Smooth muscle cell (in vitro differentiated cells): ENCODE results near the gene KCNJ12. TPM values are rescaled to one million over a fixed set of nuclear protein-coding genes. Genes with fewer than 3 reads are reported as not detected.

Experiments
- DNase-seq: peaks from one replicate; lab custom pipeline; 2025; ENCODE audit not compliant: unreplicated experiment; lab: John Stamatoyannopoulos, UW
- H2AFZ ChIP-seq: fragments of 200-600 bp; sonication (generic); 2 replicates; pipeline ENCODE4 v1.6.0; 2016; ENCODE audit warnings: antibody characterized with exemption, low read depth, mild to moderate bottlenecking
- H3F3A ChIP-seq: fragments of 200-600 bp; sonication (generic); 2 replicates; pipeline ENCODE4 v1.6.0; 2017; ENCODE audit warnings: antibody characterized with exemption, low read depth
- H3K27ac ChIP-seq: fragments of 200-600 bp; sonication (generic); 2 replicates; pipeline ENCODE4 v1.5.1; 2016; ENCODE audit warnings: low read depth, mild to moderate bottlenecking
- H3K27me3 ChIP-seq: fragments of 200-600 bp; sonication (generic); 2 replicates; pipeline ENCODE4 v1.6.1; 2016; ENCODE audit warnings: low read depth, mild to moderate bottlenecking
- H3K36me3 ChIP-seq: fragments of 200-600 bp; sonication (generic); 2 replicates; pipeline ENCODE4 v1.5.1; 2016; ENCODE audit warnings: low read depth
- H3K4me1 ChIP-seq: fragments of 200-600 bp; sonication (generic); 2 replicates; pipeline ENCODE4 v1.5.1; 2016; ENCODE audit warnings: low read depth
- H3K4me2 ChIP-seq: fragments of 200-600 bp; sonication (generic); 2 replicates; pipeline ENCODE4 v1.6.0; 2016; ENCODE audit warnings: mild to moderate bottlenecking
- H3K4me3 ChIP-seq: fragments of 200-600 bp; sonication (generic); 2 replicates; pipeline ENCODE4 v1.5.1; 2016; ENCODE audit warnings: mild to moderate bottlenecking
- H3K79me2 ChIP-seq: fragments of 200-600 bp; sonication (generic); 2 replicates; pipeline ENCODE4 v1.6.0; 2016; ENCODE audit warnings: low read depth, mild to moderate bottlenecking
- H3K9ac ChIP-seq: fragments of 200-600 bp; sonication (generic); 2 replicates; pipeline ENCODE4 v1.6.0; 2016; ENCODE audit warnings: low read depth
- H3K9me3 ChIP-seq: fragments of 200-600 bp; sonication (generic); replicated peaks from 2 replicates; pipeline ENCODE4 v1.5.1; 2016; ENCODE audit warnings: low read depth
- H4K20me1 ChIP-seq: fragments of 200-600 bp; sonication (generic); 2 replicates; pipeline ENCODE4 v1.6.0; 2016; ENCODE audit warnings: low read depth
- WGBS: methylation state at CpG from one replicate; pipeline ENCODE4 v1.1.7; 2016; ENCODE audit warnings: low lambda C conversion rate; 5-methylcytosine and 5-hydroxymethylcytosine counted together
- polyA plus RNA-seq: library from polyadenylated mRNA; unstranded; fragments of >200 nt; fragmentation: Nextera tagmentation; extraction: Ambion mirVana; gene quantifications from 2 replicates; pipeline ENCODE4 v1.2.1, GENCODE V29; 2016
- total RNA-seq: library from RNA; depleted of rRNA; stranded (reverse); fragments of >200 nt; gene quantifications from 2 replicates; pipeline ENCODE4 v1.2.3, GENCODE V29; 2014
- TF ChIP-seq, protein P1 (sequence below): fragments of 200-600 bp; sonication (generic); IDR thresholded peaks from 2 replicates; pipeline ENCODE4 v1.5.1; 2017; ENCODE audit warnings: borderline replicate concordance, mild to moderate bottlenecking, antibody characterized with exemption; ENCODE audit not compliant: insufficient read depth, poor library complexity, severe bottlenecking

KCNJ12 gene
- total and polyA plus RNA-seq, 2 experiments from 2014 or later: 0.04 to 0.18 TPM

DNA sequence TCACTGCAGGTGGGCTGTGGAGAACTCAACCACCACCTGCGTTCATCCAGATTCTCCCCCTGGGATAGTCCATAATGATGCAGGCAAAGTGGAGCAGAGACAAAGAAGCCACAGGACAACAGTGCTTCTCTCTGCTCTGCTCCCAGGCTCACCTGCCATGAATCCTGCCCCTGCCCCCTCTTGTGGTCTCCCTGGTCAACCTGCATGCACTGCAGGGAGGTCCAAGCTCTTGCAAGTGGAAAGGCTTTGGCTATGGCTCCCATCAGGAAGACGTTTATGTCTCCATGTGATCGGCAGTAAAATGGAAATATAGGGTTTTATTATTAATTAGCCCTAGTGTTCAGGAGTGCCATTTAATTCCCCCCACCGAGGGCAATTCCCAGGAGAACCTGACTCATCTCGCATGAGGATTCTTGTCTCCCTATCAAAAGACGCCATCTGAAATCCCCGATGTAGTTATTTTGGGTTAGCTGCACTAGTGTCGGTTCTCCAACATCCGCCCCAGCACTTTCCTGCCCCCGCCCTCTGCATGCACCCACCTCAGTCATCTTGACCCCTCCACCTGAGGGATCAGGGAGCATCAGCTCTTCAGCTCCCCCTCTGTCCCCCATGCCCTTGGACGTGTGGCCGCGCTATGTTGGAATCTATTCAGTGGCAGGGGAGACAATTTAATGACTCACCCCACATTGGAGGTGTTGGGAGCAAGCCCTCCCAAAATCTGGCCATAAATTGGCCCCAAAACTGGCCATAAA lies 91.8 kb downstream of the KCNJ12 start:
- DNase-seq: no peak
- H3K79me2 ChIP-seq: no peaks in the 10 kb centered on the region
- WGBS: 93% methylated on average over 12 of the region's 13 CpGs
- H3K9ac ChIP-seq: no peak overlapping the region
- H3K4me3 ChIP-seq: no peak overlapping the region
- TF ChIP-seq, protein P1, sequence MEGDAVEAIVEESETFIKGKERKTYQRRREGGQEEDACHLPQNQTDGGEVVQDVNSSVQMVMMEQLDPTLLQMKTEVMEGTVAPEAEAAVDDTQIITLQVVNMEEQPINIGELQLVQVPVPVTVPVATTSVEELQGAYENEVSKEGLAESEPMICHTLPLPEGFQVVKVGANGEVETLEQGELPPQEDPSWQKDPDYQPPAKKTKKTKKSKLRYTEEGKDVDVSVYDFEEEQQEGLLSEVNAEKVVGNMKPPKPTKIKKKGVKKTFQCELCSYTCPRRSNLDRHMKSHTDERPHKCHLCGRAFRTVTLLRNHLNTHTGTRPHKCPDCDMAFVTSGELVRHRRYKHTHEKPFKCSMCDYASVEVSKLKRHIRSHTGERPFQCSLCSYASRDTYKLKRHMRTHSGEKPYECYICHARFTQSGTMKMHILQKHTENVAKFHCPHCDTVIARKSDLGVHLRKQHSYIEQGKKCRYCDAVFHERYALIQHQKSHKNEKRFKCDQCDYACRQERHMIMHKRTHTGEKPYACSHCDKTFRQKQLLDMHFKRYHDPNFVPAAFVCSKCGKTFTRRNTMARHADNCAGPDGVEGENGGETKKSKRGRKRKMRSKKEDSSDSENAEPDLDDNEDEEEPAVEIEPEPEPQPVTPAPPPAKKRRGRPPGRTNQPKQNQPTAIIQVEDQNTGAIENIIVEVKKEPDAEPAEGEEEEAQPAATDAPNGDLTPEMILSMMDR: no peak
- H3K27me3 ChIP-seq: peaks cover 19% of the 10 kb centered on the region
- H3K36me3 ChIP-seq: no peaks in the 10 kb centered on the region
- H4K20me1 ChIP-seq: no peaks in the 10 kb centered on the region
- no peaks in the 10 kb centered on the region for H3F3A ChIP-seq
- no peak overlapping the region for H3K4me2 ChIP-seq
- H3K27ac ChIP-seq: no peak overlapping the region
- H3K9me3 ChIP-seq: no peaks in the 10 kb centered on the region
- H3K4me1 ChIP-seq: peaks cover 9% of the 10 kb centered on the region
- H2AFZ ChIP-seq: no peak overlapping the region

Other genes with a start within 250 kb of the KCNJ12 start
- 27.9 and 32.5 TPM in 2 replicates for gene DHRS7B, start 249.4 kb upstream of the KCNJ12 start, total RNA-seq
- gene DHRS7B, start 249.4 kb upstream of the KCNJ12 start, polyA plus RNA-seq: 30.0 and 36.8 TPM in 2 replicates
- 23.1 and 24.0 TPM in 2 replicates for gene TMEM11, start 162.2 kb upstream of the KCNJ12 start, total RNA-seq
- 80.3 and 95.4 TPM in 2 replicates for gene TMEM11, start 162.2 kb upstream of the KCNJ12 start, polyA plus RNA-seq
- gene NATD1, start 122.9 kb upstream of the KCNJ12 start, total RNA-seq: 2.2 and 3.4 TPM in 2 replicates
- gene NATD1, start 122.9 kb upstream of the KCNJ12 start, polyA plus RNA-seq: 2.7 and 4.3 TPM in 2 replicates
- 14.2 and 14.8 TPM in 2 replicates for gene MAP2K3, start 91.6 kb upstream of the KCNJ12 start, total RNA-seq
- gene MAP2K3, start 91.6 kb upstream of the KCNJ12 start, polyA plus RNA-seq: 53.8 and 58.4 TPM in 2 replicates